GM19099 (cell line): ENCODE data around the gene DCUN1D4.

Source experiments
- POLR2A ChIP-seq: IDR thresholded peaks from 3 replicates; pipeline ENCODE4 v1.6.1; 2011; ENCODE audit warnings: low read depth; ENCODE audit not compliant: insufficient read length; ENCODE audit errors: extremely low read depth

DCUN1D4 gene

DNA sequence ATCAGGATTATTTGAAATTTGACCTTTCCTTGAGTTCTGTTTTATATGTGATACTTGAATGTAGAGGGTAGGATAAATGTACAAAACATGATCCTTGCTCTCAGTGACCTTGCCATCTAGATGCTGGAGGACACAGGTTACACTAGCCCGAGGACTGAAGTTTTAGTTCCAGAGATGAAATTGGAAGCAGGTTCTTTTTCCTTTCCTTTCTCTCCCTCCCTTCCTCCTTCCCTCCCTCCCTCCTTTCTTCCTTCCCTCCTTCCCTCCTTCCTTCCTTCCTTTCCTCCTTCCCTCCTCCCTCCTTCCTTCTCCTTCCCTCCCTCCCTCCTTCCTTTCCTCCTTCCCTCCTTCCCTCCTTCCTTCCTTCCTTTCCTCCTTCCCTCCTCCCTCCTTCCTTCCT lies 122.9 kb downstream of the DCUN1D4 start:
- no peak for TF ChIP-seq POLR2A
